Endothelial cell of umbilical vein (primary cell): ENCODE data around the gene PTPRT.

Source experiments
- EZH2 ChIP-seq: IDR thresholded peaks from 2 replicates; pipeline ENCODE4 v1.6.1; 2012; ENCODE audit warnings: borderline replicate concordance, low read depth, mild to moderate bottlenecking, moderate library complexity, low read length, inconsistent platforms; ENCODE audit not compliant: severe bottlenecking
- GATA2 ChIP-seq: IDR thresholded peaks from 2 replicates; pipeline ENCODE4 v1.7.0; 2011; ENCODE audit warnings: low read depth, mild to moderate bottlenecking, moderate library complexity, mixed read lengths, low read length; ENCODE audit not compliant: insufficient read length, insufficient read depth
- JUN ChIP-seq: IDR thresholded peaks from 2 replicates; pipeline ENCODE4 v1.6.1; 2011; ENCODE audit warnings: borderline replicate concordance, low read depth; ENCODE audit not compliant: insufficient read length, insufficient read depth
- MYC ChIP-seq: IDR thresholded peaks from one replicate; pipeline ENCODE4 v1.6.1; 2011; ENCODE audit warnings: mild to moderate bottlenecking, low read depth, low read length
- POLR2A ChIP-seq: IDR thresholded peaks from 2 replicates; pipeline ENCODE4 v1.6.1; 2012; ENCODE audit warnings: low read depth, mild to moderate bottlenecking, control low read depth, low read length
- POLR2AphosphoS5 ChIP-seq: IDR thresholded peaks from 2 replicates; pipeline ENCODE4 v1.6.1; 2012; ENCODE audit warnings: low read depth, mild to moderate bottlenecking, control low read depth, low read length, moderate library complexity; ENCODE audit not compliant: insufficient read depth
- TF ChIP-seq, protein P1 (sequence below), 2 donors: IDR thresholded peaks; 1 replicate in 1 of 2; 2 replicates in 1 of 2; pipeline ENCODE4 v1.5.1; 2011; ENCODE audit warnings: low read length in 2 of 2, mild to moderate bottlenecking in 2 of 2, moderate library complexity in 2 of 2, control low read depth in 1 of 2, inconsistent platforms in 1 of 2, low read depth in 1 of 2; ENCODE audit not compliant: insufficient read depth in 1 of 2; ENCODE audit errors: extremely low read depth in 1 of 2

DNA sequence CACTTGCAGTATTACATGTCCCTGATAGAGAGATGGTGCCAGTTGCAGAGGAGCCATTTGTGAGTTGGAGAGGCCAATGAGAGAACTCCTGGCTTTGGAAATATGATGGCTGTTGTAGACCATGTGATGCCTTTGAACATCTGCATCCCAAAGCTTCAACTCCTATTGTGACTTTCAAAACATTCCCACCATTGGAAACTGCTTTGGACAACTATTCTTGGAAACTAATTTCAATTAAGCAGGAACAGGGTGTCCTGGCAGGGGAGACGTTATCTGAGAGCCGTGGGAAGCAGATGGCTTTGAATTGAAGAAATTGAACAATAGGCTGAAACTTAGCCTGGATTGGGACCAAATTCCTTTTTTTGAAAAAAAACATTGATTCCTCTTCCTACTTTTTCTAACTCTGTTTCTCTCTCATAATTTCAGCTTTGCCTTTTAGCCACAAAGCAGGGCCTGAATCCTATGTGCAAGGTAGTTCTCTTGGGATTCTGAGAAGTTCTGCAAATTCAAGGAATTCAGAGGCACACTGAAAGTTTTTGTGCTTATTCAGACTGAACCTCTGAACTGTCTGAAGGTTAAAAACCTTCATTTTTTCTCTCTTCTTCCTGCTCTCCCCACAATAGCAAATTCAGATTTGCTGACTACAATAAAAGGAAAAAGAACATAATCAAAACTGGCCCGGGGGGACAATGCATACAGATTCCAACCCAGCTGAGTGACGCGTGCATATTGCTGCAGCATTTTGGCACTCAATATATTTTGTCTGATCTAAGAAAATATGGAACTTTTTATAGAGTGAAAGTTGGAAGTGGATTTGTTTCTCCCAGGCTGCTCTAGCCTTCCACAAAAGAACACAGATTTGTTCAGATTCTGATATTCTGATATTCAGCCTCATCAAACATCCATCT lies 851.2 kb downstream of the PTPRT start:
- TF ChIP-seq, protein P1, sequence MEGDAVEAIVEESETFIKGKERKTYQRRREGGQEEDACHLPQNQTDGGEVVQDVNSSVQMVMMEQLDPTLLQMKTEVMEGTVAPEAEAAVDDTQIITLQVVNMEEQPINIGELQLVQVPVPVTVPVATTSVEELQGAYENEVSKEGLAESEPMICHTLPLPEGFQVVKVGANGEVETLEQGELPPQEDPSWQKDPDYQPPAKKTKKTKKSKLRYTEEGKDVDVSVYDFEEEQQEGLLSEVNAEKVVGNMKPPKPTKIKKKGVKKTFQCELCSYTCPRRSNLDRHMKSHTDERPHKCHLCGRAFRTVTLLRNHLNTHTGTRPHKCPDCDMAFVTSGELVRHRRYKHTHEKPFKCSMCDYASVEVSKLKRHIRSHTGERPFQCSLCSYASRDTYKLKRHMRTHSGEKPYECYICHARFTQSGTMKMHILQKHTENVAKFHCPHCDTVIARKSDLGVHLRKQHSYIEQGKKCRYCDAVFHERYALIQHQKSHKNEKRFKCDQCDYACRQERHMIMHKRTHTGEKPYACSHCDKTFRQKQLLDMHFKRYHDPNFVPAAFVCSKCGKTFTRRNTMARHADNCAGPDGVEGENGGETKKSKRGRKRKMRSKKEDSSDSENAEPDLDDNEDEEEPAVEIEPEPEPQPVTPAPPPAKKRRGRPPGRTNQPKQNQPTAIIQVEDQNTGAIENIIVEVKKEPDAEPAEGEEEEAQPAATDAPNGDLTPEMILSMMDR (IDR thresholded peaks at IDR 0.05; ENCODE audit: extremely low read depth in 1 of 2, insufficient read depth in 1 of 2, low read depth in 1 of 2, low read length in 2 of 2) = no peak
- TF ChIP-seq POLR2A = no peak
- TF ChIP-seq GATA2 = no peak
- TF ChIP-seq JUN = no peak
- no peak for TF ChIP-seq EZH2
- no peak for TF ChIP-seq POLR2AphosphoS5
- no peak for TF ChIP-seq MYC
